Esophagus squamous epithelium (tissue), 4 donors: ENCODE results near the gene TANGO2.

Experiments
- CTCF ChIP-seq, 6 experiments: fragments of 450-650 bp in 4 of 6; fragments of 200-600 bp in 2 of 6; sonication (generic) in 2 of 6; IDR thresholded peaks; one replicate each; pipeline ENCODE4 v1.5.1; 2016 to 2019; ENCODE audit warnings: antibody characterized with exemption in 6 of 6, mild to moderate bottlenecking in 4 of 6, moderate library complexity in 4 of 6
- POLR2A ChIP-seq, 4 donors: fragments of 450-650 bp; IDR thresholded peaks; one replicate each; pipeline ENCODE4 v1.6.1; 2017; ENCODE audit warnings: antibody characterized with exemption in 4 of 4, mild to moderate bottlenecking in 4 of 4, moderate library complexity in 3 of 4

GRCh38 chr22:20021196-20022181 lies 579 bp downstream of the TANGO2 start:
- TF ChIP-seq CTCF (IDR thresholded peaks at IDR 0.05) (no peak), POLR2A (IDR thresholded peaks at IDR 0.05) (no peak)
